ENCODE results near the gene DMTF1.
"Not testable (repeated sequence)": the region's sequence is repeated elsewhere in the genome, so short reads cannot be mapped to it uniquely, and the experiment has no call there.

DMTF1 gene

GRCh38 chr7:87199700-87200450 lies 47.6 kb downstream of the DMTF1 start:
- no peak for DNase-seq

- DNase-seq, result no peak
Measured at GRCh38 chr7:87202208-87202607, 50.0 kb downstream of the DMTF1 start.

GRCh38 chr7:87202705-87203104 lies 50.5 kb downstream of the DMTF1 start:
- DNase-seq, result no peak

GRCh38 chr7:87203929-87204328 lies 51.7 kb downstream of the DMTF1 start:
- not testable (repeated sequence) for DNase-seq

GRCh38 chr7:87204933-87205332 lies 52.7 kb downstream of the DMTF1 start:
- DNase-seq, result no peak

- not testable (repeated sequence) for DNase-seq
Measured at GRCh38 chr7:87205701-87206100, 53.4 kb downstream of the DMTF1 start.

- no peak for DNase-seq
Measured at GRCh38 chr7:87206361-87206760, 54.1 kb downstream of the DMTF1 start.

- no peak for DNase-seq
Measured at GRCh38 chr7:87209295-87209924, 57.2 kb downstream of the DMTF1 start.

- DNase-seq, result no peak
Measured at GRCh38 chr7:87210506-87210905, 58.3 kb downstream of the DMTF1 start.

GRCh38 chr7:87212498-87212897 lies 60.2 kb downstream of the DMTF1 start:
- no peak for DNase-seq

- no peak for DNase-seq
Measured at GRCh38 chr7:87213252-87213651, 61.0 kb downstream of the DMTF1 start.

- no peak for DNase-seq
Measured at GRCh38 chr7:87213811-87214210, 61.6 kb downstream of the DMTF1 start.

GRCh38 chr7:87215046-87215445 lies 62.8 kb downstream of the DMTF1 start:
- DNase-seq, result no peak

- no peak for DNase-seq
Measured at GRCh38 chr7:87216701-87217508, 64.7 kb downstream of the DMTF1 start.

- DNase-seq, result no peak
Measured at GRCh38 chr7:87217983-87218653, 65.9 kb downstream of the DMTF1 start.

- peak in 11 of 14 donors; percentile 26 to 73 (median 61) for DNase-seq
Measured at GRCh38 chr7:87218796-87219544, 66.7 kb downstream of the DMTF1 start.

GRCh38 chr7:87219545-87220025 lies 67.3 kb downstream of the DMTF1 start, which contains the start of gene TMEM243:
Gene TMEM243, minus strand, starts transcription at chr7:87219732. Its CDS starts 229 bp downstream, at chr7:87219503.
- DNase-seq, result peak in 12 of 14 donors; percentile 14 to 77 (median 61)

GRCh38 chr7:87220026-87220733 lies 67.9 kb downstream of the DMTF1 start:
- peak; percentile 9 to 83 (median 60) for DNase-seq

- peak in 5 of 14 donors; percentile 24 to 69 (median 44) for DNase-seq
Measured at GRCh38 chr7:87220734-87221215, 68.5 kb downstream of the DMTF1 start.

GRCh38 chr7:87223666-87224065 lies 71.4 kb downstream of the DMTF1 start:
- DNase-seq, result no peak

- DNase-seq, result no peak
Measured at GRCh38 chr7:87225696-87226095, 73.4 kb downstream of the DMTF1 start.

All from C1 segment of cervical spinal cord (tissue), 14 donors.